ENCODE data around the gene TMEM141.

The TMEM141 gene

DNA sequence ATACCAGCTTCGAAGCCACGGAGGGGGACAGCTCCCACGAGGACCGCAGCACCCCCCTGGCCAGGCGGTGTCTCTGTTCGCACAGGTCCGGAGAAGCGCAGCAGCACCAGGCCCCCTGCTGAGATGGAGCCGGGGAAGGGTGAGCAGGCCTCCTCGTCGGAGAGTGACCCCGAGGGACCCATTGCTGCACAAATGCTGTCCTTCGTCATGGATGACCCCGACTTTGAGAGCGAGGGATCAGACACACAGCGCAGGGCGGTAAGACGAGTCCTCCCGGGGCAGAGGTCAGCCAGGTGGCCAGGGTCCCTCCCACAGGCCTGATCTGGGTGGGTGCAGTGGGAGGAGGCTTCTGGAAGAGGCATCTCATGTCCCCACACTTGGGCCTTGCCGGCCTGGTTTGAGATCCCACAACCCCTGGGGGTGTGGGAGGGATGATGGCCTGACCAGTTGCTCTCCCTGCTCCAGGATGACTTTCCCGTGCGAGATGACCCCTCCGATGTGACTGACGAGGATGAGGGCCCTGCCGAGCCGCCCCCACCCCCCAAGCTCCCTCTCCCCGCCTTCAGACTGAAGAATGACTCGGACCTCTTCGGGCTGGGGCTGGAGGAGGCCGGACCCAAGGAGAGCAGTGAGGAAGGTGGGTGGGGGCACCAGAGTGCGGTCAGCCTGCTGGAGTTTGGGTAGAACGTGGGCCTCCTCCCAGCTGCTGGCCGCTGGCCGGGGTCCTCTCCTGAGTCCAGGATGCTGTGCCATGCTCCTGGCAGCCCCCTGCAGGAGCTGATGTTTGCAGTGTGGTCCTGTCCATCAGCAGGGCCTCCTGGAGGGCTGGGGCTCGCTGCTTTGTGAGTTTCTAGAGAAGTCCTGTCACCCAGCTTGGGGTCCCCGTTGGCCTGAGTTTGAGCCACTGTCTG, 48.3 kb downstream of the TMEM141 start:
- H4K91ac ChIP-seq (ENCODE audit: low read depth, low read length, poor library complexity) = no peak overlapping the region
- H3K4me1 ChIP-seq (ENCODE audit: control insufficient read depth in 2 of 2, insufficient read depth in 1 of 2, low read depth in 1 of 2, low read length in 2 of 2) = peaks cover 26 to 28% of the 10 kb centered on the region in 2 donors
- H3K27ac ChIP-seq (replicated peaks; ENCODE audit: low read length) = peak overlapping the region; percentile 61

GRCh38 chr9:136840140-136840876, 49.2 kb downstream of the TMEM141 start:
- no peak overlapping the region for H4K91ac ChIP-seq (ENCODE audit: low read depth, low read length, poor library complexity)
- no peak overlapping the region for H2BK5ac ChIP-seq (ENCODE audit: low read length)
- peak overlapping the region; percentile 66 for H3K27ac ChIP-seq (replicated peaks; ENCODE audit: low read length)
- peak overlapping the region; percentile 63 for H2AK5ac ChIP-seq (ENCODE audit: low read depth, low read length)
- peak overlapping the region; percentile 80 for H3K23ac ChIP-seq (ENCODE audit: low read depth, low read length, poor library complexity)
- H3K9me3 ChIP-seq (replicated peaks in 1 of 2; ENCODE audit: control insufficient read depth in 2 of 2, insufficient read depth in 1 of 2, low read depth in 1 of 2, low read length in 2 of 2) = no peaks in the 10 kb centered on the region
- peaks cover 13 to 55% of the 10 kb centered on the region in 2 donors for H3K36me3 ChIP-seq (replicated peaks in 1 of 2; ENCODE audit: control insufficient read depth in 2 of 2, insufficient read depth in 2 of 2, low read length in 2 of 2)
- H2BK15ac ChIP-seq (ENCODE audit: low read length) = no peak overlapping the region
- H3K4me2 ChIP-seq (ENCODE audit: insufficient read depth, low read length, poor library complexity, severe bottlenecking) = no peak overlapping the region
- no peaks in the 10 kb centered on the region for H3K27me3 ChIP-seq (ENCODE audit: control insufficient read depth in 3 of 3, insufficient read depth in 3 of 3, low read depth in 1 of 3, low read length in 3 of 3)
- no peak overlapping the region for H3K14ac ChIP-seq (ENCODE audit: low read length)
- DNase-seq (ENCODE audit: low spot score) = no peak
- H3K4me3 ChIP-seq (ENCODE audit: low read length in 2 of 2) = no peak overlapping the region
- H3K9ac ChIP-seq (ENCODE audit: low read depth, low read length, poor library complexity) = peak overlapping the region; percentile 79
- peaks cover 26 to 28% of the 10 kb centered on the region in 2 donors for H3K4me1 ChIP-seq (ENCODE audit: control insufficient read depth in 2 of 2, insufficient read depth in 1 of 2, low read depth in 1 of 2, low read length in 2 of 2)
- no peak overlapping the region for H2AFZ ChIP-seq (ENCODE audit: low read length)
- H3K79me1 ChIP-seq (ENCODE audit: low read depth, low read length) = peaks cover 12% of the 10 kb centered on the region
- peak overlapping the region; percentile 23 for H3K4ac ChIP-seq (ENCODE audit: low read length)
- no peak overlapping the region for H3K18ac ChIP-seq (ENCODE audit: low read length)
- no CpG with 5 or more reads among the region's 32 CpGs for WGBS, 2 donors (ENCODE audit: extremely low coverage in 2 of 2, insufficient read length in 2 of 2, insufficient replicate concordance in 1 of 2)
- H4K8ac ChIP-seq (ENCODE audit: low read depth, low read length) = no peak overlapping the region
- no peak overlapping the region for H2BK120ac ChIP-seq (ENCODE audit: low read depth, low read length)
- H2BK12ac ChIP-seq (ENCODE audit: low read length) = no peak overlapping the region

More for the DNA sequence above, 48.3 kb downstream of the TMEM141 start:
- Histone ChIP-seq H3K18ac (ENCODE audit: low read length) (no peak overlapping the region), H3K27me3 (ENCODE audit: control insufficient read depth in 3 of 3, insufficient read depth in 3 of 3, low read depth in 1 of 3, low read length in 3 of 3) (no peaks in the 10 kb centered on the region), H2BK5ac (ENCODE audit: low read length) (peak overlapping the region; percentile 39), H3K23ac (ENCODE audit: low read depth, low read length, poor library complexity) (peak overlapping the region; percentile 80), H3K9ac (ENCODE audit: low read depth, low read length, poor library complexity) (peak overlapping the region; percentile 60), H2BK120ac (ENCODE audit: low read depth, low read length) (no peak overlapping the region), H2BK15ac (ENCODE audit: low read length) (no peak overlapping the region), H3K4me3 (ENCODE audit: low read length in 2 of 2) (no peak overlapping the region), H3K36me3 (replicated peaks in 1 of 2; ENCODE audit: control insufficient read depth in 2 of 2, insufficient read depth in 2 of 2, low read length in 2 of 2) (peaks cover 15 to 60% of the 10 kb centered on the region in 2 donors), H3K14ac (ENCODE audit: low read length) (peak overlapping the region; percentile 82), H3K9me3 (replicated peaks in 1 of 2; ENCODE audit: control insufficient read depth in 2 of 2, insufficient read depth in 1 of 2, low read depth in 1 of 2, low read length in 2 of 2) (no peaks in the 10 kb centered on the region), H3K4me2 (ENCODE audit: insufficient read depth, low read length, poor library complexity, severe bottlenecking) (no peak overlapping the region), H2AFZ (ENCODE audit: low read length) (no peak overlapping the region), H3K4ac (ENCODE audit: low read length) (no peak overlapping the region), H2AK5ac (ENCODE audit: low read depth, low read length) (peak overlapping the region; percentile 75), H4K8ac (ENCODE audit: low read depth, low read length) (peak overlapping the region; percentile 82), H2BK12ac (ENCODE audit: low read length) (no peak overlapping the region), H3K79me1 (ENCODE audit: low read depth, low read length) (peaks cover 12% of the 10 kb centered on the region)
- DNase-seq (ENCODE audit: low spot score) = no peak
- WGBS, 2 donors (ENCODE audit: extremely low coverage in 2 of 2, insufficient read length in 2 of 2, insufficient replicate concordance in 1 of 2) = no CpG with 5 or more reads among the region's 36 CpGs

- H3K4me2 ChIP-seq (ENCODE audit: insufficient read depth, low read length, poor library complexity, severe bottlenecking) = no peak overlapping the region
- DNase-seq (ENCODE audit: low spot score) = no peak
- peaks cover 15% of the 10 kb centered on the region for H3K79me1 ChIP-seq (ENCODE audit: low read depth, low read length)
- peaks cover 0 to 5% (median 4%) of the 10 kb centered on the region in 3 experiments for H3K27me3 ChIP-seq (ENCODE audit: control insufficient read depth in 3 of 3, insufficient read depth in 3 of 3, low read depth in 1 of 3, low read length in 3 of 3)
- no peak overlapping the region for H2BK5ac ChIP-seq (ENCODE audit: low read length)
- H2AK5ac ChIP-seq (ENCODE audit: low read depth, low read length) = peak overlapping the region; percentile 2
- no peak overlapping the region for H2BK120ac ChIP-seq (ENCODE audit: low read depth, low read length)
- no peak overlapping the region for H2AFZ ChIP-seq (ENCODE audit: low read length)
- peak overlapping the region; percentile 1 for H3K14ac ChIP-seq (ENCODE audit: low read length)
- peak overlapping the region; percentile 99 for H3K23ac ChIP-seq (ENCODE audit: low read depth, low read length, poor library complexity)
- WGBS, 2 donors (ENCODE audit: extremely low coverage in 2 of 2, insufficient read length in 2 of 2, insufficient replicate concordance in 1 of 2) = no CpG with 5 or more reads among the region's 28 CpGs
- peaks cover 12 to 48% of the 10 kb centered on the region in 2 donors for H3K36me3 ChIP-seq (replicated peaks in 1 of 2; ENCODE audit: control insufficient read depth in 2 of 2, insufficient read depth in 2 of 2, low read length in 2 of 2)
- no peak overlapping the region for H3K4me3 ChIP-seq (ENCODE audit: low read length in 2 of 2)
- peaks cover 0 to 1% of the 10 kb centered on the region in 2 donors for H3K9me3 ChIP-seq (replicated peaks in 1 of 2; ENCODE audit: control insufficient read depth in 2 of 2, insufficient read depth in 1 of 2, low read depth in 1 of 2, low read length in 2 of 2)
- H3K18ac ChIP-seq (ENCODE audit: low read length) = peak overlapping the region; percentile 85
- H4K91ac ChIP-seq (ENCODE audit: low read depth, low read length, poor library complexity) = no peak overlapping the region
- peaks cover 26 to 28% of the 10 kb centered on the region in 2 donors for H3K4me1 ChIP-seq (ENCODE audit: control insufficient read depth in 2 of 2, insufficient read depth in 1 of 2, low read depth in 1 of 2, low read length in 2 of 2)
- peak overlapping the region; percentile 82 for H4K8ac ChIP-seq (ENCODE audit: low read depth, low read length)
- H3K9ac ChIP-seq (ENCODE audit: low read depth, low read length, poor library complexity) = peak overlapping the region; percentile 79
- no peak overlapping the region for H2BK15ac ChIP-seq (ENCODE audit: low read length)
- H3K27ac ChIP-seq (replicated peaks; ENCODE audit: low read length) = peak overlapping the region; percentile 66
- H3K4ac ChIP-seq (ENCODE audit: low read length) = peak overlapping the region; percentile 3
- no peak overlapping the region for H2BK12ac ChIP-seq (ENCODE audit: low read length)
These were observed 49.9 kb downstream of the TMEM141 start for GRCh38 chr9:136840877-136841645.
